ENCODE measurements around the gene SEC14L3.

- TF ChIP-seq PREB (CRISPR knock-in tag; IDR thresholded peaks at IDR 0.05) (no peak), ZBTB7A (CRISPR knock-in tag; IDR thresholded peaks at IDR 0.05) (no peak), ZNF800 (CRISPR knock-in tag; IDR thresholded peaks at IDR 0.05) (no peak), CHCHD3 (CRISPR knock-in tag; IDR thresholded peaks at IDR 0.05) (no peak), SMARCE1 (IDR thresholded peaks at IDR 0.05; ENCODE audit: borderline replicate concordance) (no peak), RELA (CRISPR knock-in tag; IDR thresholded peaks at IDR 0.05) (no peak), TRIM24 (CRISPR knock-in tag; IDR thresholded peaks at IDR 0.05) (no peak)
Observed at GRCh38 chr22:30420347-30421125, 51.3 kb downstream of the SEC14L3 start.

All from HepG2 (cell line).